ENCODE data around the gene MEIS1.

Gene MEIS1

DNA sequence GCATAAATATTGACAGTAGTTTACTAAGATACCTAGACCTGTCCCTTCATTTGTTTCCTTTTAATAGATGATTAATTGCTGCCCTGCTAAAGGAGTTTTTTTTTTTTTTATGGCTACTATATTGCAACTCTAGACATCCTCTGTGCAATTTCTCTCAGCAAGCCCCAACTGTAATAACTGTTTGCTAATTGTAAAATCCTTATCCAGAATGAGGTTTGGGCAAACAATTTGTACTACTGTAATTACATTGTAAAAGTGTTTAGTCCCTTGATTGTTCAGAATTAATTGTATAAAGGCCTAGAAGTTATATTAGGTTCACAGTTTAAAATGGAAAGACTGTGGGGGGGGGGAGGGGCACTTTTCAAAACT lies 3.7 kb upstream of the MEIS1 start:
- in situ Hi-C loops (cut with MboI; ENCODE audit: low sequenced_read_pairs), result no loop called here

DNA sequence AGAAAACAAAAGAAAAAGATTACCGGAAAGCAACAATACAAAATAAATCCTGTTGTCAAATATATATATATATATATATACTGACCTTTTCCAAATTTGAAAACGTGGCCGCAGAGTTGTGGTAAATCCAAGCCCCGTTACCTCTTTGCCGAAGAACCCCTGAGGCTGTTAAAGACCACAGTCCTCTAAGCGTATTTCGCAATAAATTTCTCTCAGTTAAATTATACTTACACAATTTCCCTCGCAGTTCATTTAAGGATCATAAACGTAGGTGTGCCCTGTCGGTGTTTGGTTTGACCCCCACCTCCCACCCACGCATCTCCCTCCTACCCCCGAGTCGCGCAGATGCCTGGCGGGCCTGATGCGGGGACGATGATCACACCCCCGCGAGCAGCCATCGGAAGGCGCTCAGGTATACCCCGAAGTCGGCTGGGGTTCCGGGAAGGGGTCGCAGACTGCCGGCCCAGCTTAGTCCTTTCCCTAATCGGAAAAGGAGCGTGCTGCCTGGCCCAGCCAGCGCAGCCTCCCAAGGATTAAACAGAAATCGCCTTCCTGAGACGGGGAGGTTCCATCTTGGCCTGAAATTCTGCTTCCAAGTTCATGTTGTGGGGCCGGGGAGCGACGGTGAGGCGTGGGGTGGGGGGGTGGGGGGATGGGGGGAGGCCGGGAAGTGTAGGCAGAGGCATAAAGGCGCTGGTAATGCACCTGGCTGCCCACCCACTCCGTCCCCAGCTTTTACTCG lies 2.9 kb upstream of the MEIS1 start:
- in situ Hi-C loops (cut with MboI; ENCODE audit: low sequenced_read_pairs), result no loop called here

DNA sequence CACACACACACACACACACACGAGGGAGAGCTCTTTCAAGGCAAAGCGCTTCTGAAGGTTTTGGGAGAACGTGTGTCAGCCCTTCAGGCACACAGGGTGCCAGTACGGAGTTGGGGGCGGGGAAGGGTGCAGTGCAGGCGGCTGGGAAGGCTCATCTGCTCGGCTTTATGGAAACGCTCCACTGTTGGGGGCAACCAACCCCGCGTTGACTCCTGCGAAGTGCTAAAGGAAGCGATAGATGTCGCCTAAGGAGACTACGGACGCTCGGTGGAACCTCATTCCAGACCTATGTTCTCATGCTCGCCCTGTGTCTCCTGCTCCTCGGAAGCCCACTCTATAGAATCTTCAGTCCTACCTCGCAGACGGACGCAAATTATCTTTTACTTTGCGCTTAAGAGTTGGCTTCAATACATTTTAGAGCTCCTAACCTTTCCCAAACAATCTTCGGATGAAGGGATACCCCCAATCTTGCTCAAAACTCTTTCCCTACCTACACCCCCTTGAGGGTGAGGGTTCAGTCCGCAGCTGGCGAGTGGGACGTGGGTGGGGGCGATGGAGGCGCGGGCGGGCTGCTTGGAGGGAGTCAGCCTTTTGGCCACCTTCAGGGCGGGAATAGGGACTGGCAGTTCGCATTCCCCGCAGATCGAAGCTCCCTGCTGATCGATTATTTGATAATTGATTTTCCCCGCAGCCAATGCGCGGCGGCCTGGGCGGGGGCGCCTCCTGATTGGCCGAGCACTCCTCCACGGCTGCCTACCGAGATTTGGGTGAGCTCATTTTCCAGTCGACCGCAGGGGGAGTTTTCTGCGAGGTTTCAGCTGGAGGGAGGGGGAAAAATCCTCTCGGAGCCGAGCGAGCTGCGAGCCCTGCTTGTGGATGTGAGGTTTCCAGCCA lies 1.9 kb upstream of the MEIS1 start:
- in situ Hi-C loops (cut with MboI; ENCODE audit: low sequenced_read_pairs), result no loop called here

DNA sequence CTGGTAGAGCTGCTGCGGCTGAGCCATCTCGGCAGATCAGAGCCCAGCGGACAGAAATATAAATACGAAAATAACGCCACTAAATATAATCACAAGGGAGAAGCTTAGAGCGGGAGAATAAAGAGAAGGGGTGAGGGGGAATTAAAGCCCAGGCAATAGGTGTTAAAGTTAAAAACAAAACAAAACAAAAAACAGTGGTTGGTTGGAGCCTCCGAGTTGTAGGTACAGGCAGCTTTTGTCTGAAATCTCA lies 1.3 kb upstream of the MEIS1 start:
- in situ Hi-C loops (cut with MboI; ENCODE audit: low sequenced_read_pairs), result no loop called here

DNA sequence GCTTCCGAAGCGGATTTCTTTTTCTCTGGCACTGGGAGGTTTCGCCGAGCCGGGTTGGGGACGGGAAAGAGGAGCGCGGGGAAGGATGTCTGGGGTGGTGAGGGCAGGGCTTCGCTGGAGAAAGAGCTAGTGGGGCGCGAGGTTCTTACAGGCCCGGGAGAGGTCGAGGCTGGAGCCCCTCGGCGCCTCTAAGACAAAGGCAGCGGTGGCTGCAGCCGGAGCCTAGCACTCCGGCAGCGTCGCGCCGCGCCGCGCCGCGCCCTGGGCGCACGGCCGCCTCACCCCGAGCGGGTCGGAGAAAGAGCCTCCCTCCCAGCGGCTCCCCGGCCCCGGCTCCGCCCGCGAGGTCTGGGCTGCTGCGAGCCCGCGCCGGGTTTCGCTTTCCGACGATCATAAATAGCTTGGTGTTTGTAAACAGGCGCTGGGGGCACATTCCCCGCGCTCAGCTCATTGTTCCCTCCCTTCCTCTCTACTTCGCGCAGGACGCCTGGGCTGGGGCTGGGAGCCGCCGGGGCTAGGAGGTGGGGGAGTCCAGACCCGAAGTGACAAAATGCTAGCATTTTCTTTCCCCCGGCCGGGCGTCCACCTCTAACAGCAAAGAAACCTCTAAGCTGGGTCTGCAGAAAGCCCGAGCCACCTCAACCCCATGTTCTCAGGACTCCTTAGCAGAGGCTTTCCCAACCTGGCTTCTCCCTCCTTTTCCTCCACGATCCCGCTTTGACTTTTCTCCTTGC lies 813 bp upstream of the MEIS1 start:
- in situ Hi-C loops (cut with MboI; ENCODE audit: low sequenced_read_pairs), result no loop called here

DNA sequence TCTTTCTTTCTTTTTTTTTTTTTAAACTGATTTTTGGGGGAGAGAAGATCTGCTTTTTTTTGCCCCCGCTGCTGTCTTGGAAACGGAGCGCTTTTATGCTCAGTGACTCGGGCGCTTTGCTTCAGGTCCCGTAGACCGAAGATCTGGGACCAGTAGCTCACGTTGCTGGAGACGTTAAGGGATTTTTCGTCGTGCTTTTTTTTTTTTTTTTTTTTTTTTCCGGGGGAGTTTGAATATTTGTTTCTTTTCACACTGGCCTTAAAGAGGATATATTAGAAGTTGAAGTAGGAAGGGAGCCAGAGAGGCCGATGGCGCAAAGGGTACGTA lies 587 bp downstream of the MEIS1 start:
- in situ Hi-C loops (cut with MboI; ENCODE audit: low sequenced_read_pairs), result no loop called here

DNA sequence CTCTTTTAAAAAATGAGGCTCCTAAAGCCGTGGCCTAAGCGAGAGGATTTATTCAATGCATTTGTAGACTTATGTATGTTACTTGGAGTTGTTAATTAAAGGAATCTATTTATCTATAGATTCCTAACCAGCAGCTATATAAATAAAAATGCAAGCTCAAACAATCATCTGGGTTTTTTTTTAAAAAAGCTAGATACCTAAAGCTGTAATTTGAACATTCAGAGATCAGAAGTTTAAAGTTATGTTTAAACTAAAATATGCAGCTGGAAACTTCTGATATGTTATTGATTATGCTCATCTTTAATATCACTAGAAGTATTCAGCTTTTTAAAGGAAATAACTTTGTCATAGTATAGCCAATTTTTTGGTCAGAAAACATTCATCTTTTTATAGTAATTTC lies 1.0 kb downstream of the MEIS1 start:
- in situ Hi-C loops (cut with MboI; ENCODE audit: low sequenced_read_pairs), result no loop called here

DNA sequence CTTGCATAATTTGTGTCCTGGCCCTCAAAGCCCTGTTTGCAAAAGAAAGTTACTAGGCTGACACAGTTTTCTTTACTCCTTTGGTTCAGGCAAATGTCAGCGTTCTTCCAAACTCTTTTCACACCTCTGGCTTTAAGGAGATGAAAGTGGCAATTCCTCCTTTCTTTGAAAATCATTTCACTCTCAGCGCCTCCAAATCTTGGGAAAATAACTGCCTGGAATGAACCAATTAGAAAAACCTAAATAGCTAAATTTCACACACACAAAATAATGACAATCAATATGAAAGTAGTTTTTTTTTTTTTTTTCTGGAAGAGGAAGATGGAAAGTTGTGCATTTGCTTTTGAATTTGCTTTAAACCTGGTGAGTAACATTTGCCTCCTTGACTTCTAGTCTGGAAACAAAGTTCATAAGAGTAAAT lies 1.7 kb downstream of the MEIS1 start:
- in situ Hi-C loops (cut with MboI; ENCODE audit: low sequenced_read_pairs), result no loop called here

DNA sequence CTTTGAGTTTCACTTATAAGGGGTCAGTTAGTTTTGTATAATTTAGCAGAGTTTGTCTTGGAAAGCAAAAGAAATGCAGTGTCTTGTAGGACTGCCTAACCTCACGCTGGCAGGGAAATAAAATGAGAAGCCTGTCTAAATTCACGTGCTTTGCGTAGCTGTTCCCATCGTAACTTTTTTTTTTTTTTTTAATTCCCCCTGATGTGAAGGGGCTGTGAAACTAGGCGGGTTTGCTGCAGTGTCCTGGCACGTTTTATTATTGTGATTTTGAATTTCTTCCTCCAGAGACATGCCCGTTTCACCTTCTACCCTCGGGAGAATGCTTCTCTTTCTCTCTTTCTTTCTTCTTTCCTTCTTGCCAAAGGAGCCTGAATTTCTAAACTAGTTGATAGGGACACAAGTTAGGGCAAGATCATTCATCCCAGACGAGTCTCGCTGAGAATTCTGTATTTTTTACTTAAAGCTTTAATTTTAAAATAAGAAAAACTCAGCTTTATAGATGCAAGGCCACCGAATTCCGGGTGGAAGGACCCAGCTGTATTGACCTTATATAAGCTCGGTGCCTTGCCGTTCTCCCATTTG lies 2.3 kb downstream of the MEIS1 start:
- in situ Hi-C loops (cut with MboI; ENCODE audit: low sequenced_read_pairs), result no loop called here

DNA sequence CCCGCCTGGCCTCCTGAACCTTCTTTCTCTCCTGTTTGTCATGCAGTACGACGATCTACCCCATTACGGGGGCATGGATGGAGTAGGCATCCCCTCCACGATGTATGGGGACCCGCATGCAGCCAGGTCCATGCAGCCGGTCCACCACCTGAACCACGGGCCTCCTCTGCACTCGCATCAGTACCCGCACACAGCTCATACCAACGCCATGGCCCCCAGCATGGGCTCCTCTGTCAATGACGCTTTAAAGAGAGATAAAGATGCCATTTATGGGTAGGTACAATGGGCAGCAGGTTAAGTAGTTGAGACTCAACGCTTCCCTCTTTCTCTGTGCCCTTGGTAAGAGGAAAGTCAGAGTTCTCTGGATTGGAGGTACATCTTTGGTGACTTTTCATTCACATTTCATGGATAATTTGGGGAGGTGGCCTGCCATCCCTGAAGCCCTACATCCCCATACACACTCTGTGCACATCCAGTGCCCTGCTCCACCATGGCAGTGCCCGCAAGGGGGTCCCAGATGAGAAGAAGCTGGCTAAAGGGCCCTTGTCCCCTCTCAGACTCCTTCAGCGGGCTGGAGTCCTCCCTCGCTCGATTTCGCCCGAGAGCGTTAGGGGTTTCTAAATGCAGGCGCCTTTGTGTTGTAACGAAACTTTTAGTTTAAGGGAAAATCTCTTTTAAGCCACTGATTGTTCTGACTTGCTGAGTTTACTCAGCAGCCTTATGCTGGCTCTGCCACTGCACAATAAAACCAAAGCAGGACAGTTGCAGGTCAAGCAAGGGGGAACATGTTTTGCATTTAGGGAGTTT lies 3.0 kb downstream of the MEIS1 start:
- in situ Hi-C loops (cut with MboI; ENCODE audit: low sequenced_read_pairs), result no loop called here

DNA sequence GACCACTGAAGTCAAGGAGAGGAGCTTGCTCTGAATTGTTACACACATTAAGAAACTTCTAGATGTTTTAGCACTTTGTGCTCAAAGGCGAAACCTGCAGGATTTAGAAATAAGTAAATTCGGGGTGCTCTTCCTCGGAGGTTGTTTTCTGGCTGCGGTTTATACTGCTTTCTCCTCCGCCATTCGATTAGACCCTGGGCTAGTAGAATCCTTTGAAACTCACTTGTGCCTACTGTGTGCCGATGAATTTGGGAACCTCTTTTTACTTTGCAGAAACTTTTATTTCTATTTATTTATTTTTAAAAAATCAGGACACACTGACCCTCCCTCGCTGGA lies 3.5 kb downstream of the MEIS1 start:
- in situ Hi-C loops (cut with MboI; ENCODE audit: low sequenced_read_pairs), result no loop called here

DNA sequence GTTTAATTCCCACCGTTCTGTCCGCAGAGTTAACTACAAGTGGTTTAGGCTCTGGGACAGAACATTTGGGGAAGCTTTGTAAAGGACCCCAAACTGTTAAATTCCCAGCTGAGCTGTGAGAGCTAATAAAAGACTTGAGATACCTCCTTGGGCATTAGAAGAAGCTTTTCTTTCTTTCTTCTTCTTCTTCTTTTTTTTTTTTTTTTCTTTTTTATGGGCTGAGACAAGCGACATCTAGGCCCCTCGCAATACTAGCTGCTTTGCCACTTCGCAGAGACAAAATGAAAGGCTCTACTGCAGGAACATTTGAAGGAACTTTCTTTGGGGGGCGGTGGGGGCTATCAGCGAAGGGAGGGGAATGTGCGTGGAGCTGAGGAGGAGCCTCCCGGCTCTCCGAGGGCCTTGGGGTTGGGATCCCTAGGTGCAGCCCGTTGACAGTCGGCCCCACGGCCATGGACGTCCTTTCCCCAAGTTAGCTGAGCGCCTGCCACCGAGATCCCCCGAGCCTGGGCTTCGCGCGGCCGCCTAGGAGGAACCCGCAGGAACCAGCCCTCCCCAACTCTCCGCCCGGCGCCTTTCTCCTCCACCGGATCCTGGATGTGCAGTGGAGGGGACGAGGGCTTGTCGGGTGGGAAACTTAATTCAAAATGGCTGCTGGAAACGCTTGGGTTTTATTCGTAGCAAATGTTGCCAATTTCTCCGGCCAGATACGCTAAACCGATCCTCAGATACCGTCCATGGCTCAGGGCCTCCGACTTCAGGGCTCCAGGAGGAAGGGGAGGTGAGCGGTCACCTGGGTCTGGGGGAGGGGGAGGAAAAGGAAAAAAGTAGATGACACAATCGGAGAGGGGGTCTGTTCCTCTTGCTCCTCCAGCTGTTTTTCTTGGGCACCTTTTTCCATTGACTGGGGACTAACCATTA lies 4.2 kb downstream of the MEIS1 start:
- in situ Hi-C loops (cut with MboI; ENCODE audit: low sequenced_read_pairs), result no loop called here

DNA sequence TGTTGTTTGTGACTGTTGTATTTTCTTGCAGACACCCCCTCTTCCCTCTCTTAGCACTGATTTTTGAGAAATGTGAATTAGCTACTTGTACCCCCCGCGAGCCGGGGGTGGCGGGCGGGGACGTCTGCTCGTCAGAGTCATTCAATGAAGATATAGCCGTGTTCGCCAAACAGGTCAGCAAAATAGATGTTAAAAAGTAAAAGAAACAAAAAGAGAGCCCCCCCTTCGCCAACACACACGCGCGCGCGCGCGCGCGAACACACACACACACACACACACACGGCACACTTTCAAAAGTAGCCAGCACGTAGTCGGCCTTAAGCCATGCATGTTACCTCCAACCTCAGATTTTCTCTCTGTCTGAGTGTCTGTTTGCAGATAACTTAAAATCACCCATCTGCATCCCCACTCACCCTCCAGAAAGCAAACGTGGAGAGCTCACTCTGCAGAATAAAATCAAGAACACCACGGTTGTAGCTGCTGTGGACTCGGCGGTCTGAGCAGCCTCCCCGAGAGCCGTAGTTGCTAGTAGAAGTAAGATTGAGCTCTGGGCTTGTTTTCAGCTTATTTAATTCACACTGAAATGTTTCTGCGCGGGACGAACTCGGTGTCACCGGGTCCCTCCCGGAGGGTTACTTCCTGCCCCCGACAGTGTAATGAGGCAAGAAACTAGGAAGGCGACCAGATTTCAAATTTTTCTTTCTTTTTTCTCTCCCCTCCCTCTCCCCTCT lies 5.1 kb downstream of the MEIS1 start:
- in situ Hi-C loops (cut with MboI; ENCODE audit: low sequenced_read_pairs), result no loop called here

DNA sequence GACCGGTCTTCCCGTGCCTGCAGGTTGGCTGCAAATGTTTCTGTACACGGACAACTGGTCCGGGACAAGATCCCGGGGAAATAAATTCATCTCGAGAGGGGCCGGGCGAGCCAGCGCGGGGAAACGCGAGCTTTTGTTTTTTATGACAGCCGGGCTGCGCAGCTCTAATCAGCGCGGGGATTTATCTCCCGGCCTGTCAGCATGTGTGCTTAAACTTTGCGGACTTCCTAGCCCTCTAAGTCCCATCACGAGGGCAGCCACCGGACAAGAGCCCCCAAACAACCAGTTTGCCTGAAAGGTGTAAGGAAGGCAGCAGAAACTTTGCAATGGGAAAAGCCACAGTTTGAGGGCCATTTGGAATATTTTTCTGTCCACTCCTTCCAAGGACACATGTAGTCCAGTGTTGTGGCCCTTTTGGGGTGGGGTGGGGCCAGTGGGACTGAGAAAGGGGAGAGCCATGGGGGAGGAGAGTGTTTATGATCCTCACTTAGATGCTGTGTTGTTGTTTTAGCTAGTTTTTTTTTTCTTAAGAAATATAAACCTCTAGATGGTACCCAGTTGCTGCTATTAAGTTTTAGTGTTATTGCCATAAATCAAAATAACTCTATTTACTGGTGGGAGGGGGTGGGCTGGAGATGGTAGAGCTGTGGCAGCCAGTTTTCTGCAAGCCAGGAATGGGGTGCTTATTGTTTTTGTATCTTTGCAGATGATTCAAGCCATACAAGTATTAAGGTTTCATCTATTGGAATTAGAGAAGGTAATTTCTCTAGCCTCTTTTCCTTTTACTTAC lies 6.0 kb downstream of the MEIS1 start:
- in situ Hi-C loops (cut with MboI; ENCODE audit: low sequenced_read_pairs), result no loop called here

DNA sequence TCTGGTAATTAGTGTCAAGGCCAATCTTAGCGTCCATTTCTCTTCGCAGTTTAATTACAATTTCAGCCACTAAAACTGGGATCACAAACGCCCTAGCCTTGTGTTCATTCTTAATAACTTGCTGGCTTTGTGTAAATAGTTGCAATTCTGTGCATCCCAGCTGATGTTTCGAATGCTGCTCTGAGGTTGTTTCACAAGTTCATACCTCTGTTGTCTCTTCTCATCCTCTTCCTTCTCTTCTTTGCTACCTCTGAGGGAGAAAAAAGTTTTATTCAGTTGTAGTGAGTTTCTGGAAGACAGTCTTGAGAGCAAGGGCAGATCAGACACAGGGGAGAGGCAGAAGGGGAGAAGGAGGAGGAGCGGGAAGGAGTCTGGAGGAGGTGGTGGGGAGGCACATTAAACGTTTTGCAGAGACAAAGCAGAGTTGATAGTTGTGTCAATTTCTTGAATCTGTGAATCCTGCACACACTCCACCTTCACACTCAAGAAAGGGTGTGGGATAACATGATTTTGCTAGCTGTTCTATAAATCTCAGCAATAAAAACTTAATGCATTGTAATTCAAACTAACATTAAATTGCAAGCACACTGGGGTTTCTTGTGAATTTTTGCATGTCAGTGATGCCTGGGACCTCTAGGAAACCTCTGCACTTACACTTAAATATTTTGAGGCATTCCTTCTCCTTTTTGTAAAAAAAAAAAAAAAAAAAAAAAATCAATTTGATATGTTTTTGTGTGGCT lies 6.8 kb downstream of the MEIS1 start:
- in situ Hi-C loops (cut with MboI; ENCODE audit: low sequenced_read_pairs), result no loop called here

DNA sequence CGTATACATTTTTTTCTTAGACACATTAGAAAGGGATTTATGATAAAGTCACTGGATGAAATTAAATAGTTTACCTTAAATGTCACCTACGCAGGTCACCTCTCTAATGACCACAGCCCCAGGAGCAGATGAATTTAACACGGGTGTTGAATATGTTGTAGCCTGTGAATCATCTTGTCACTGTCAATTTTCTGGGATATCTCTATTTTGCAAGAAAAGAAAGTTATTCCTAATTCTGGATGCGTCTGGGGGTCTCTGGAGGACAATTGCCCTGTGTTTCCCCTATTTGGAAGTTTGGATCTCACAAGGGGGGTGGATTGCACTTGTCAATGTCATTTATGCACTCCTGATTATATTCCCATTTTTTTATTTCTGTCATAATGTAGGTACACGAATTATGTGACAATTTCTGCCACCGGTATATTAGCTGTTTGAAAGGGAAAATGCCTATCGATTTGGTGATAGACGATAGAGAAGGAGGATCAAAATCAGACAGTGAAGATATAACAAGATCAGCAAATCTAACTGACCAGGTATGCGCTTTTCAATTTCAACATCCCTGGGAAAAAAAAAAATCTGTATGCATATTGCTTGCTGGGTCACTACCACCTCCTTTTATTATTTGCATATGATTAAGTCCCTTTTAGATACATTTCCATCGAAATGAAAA lies 7.7 kb downstream of the MEIS1 start:
- in situ Hi-C loops (cut with MboI; ENCODE audit: low sequenced_read_pairs), result no loop called here
